Lung (tissue), 12 donors: ENCODE measurements around the gene STAT5A. TPM values are rescaled to one million over a fixed set of nuclear protein-coding genes. Genes with fewer than 3 reads are reported as not detected.

Experiments
- ATAC-seq: fragments of 200-7000 bp; cut with Tn5 transposase; one replicate; pipeline ENCODE4 v1.9.1; 2020; ENCODE audit warnings: moderate number of reproducible peaks; ENCODE audit not compliant: insufficient read depth, low FRiP score
- DNase-seq, 3 donors: peaks; one replicate each; pipeline ENCODE4 v3.0.0-alpha.2; 2013 to 2017
- H3K27ac ChIP-seq, 2 donors: one replicate each; pipeline ENCODE4 v1.5.1; 2013; ENCODE audit warnings: mild to moderate bottlenecking in 2 of 2, moderate library complexity in 2 of 2, control low read depth in 1 of 2, inconsistent platforms in 1 of 2, low read depth in 1 of 2, low read length in 1 of 2
- H3K27me3 ChIP-seq, 3 donors: one replicate each; pipeline ENCODE4 v1.5.1; 2013; ENCODE audit warnings: low read length in 2 of 3; ENCODE audit not compliant: control insufficient read depth in 3 of 3, insufficient read depth in 3 of 3
- H3K36me3 ChIP-seq, 4 donors: one replicate each; pipeline ENCODE4 v1.5.1; 2013; ENCODE audit warnings: low read length in 4 of 4, mild to moderate bottlenecking in 1 of 4, moderate library complexity in 1 of 4; ENCODE audit not compliant: control insufficient read depth in 4 of 4, insufficient read depth in 4 of 4
- H3K4me1 ChIP-seq, 5 donors: one replicate each; pipeline ENCODE4 v1.5.1; 2013; ENCODE audit warnings: low read length in 5 of 5, mild to moderate bottlenecking in 2 of 5, moderate library complexity in 1 of 5; ENCODE audit not compliant: control insufficient read depth in 5 of 5, insufficient read depth in 5 of 5
- H3K4me3 ChIP-seq: one replicate; pipeline ENCODE4 v1.5.1; 2013; ENCODE audit warnings: mild to moderate bottlenecking, control low read depth, moderate library complexity
- H3K9ac ChIP-seq, 2 donors: one replicate each; pipeline ENCODE4 v1.5.1; 2013; ENCODE audit warnings: low read length in 2 of 2, control low read depth in 1 of 2; ENCODE audit not compliant: insufficient read depth in 1 of 2
- H3K9me3 ChIP-seq, 4 donors: one replicate each; pipeline ENCODE4 v1.5.1; 2013; ENCODE audit warnings: low read length in 3 of 4, mild to moderate bottlenecking in 1 of 4, moderate library complexity in 1 of 4; ENCODE audit not compliant: control insufficient read depth in 4 of 4, insufficient read depth in 3 of 4
- CTCF ChIP-seq: IDR thresholded peaks from 2 replicates; pipeline ENCODE4 v1.5.1; 2012; ENCODE audit warnings: mild to moderate bottlenecking; ENCODE audit errors: control extremely low read depth, extremely low read depth
- WGBS, 2 donors: extraction: QIAGEN DNeasy Blood & Tissue Kit; methylation state at CpG; one replicate each; pipeline ENCODE4 v1.1.7; 2013; 5-methylcytosine and 5-hydroxymethylcytosine counted together
- polyA plus RNA-seq, 2 donors: library from polyadenylated mRNA; stranded (reverse); fragments of 200-250 nt; gene quantifications; one replicate each; pipeline ENCODE4 v1.2.1, GENCODE V29; 2013
- total RNA-seq, 2 donors: library from RNA; depleted of rRNA in 1 of 2; stranded (reverse); fragments of >200 nt in 1 of 2; gene quantifications; one replicate each; pipeline ENCODE4 v1.2.1, GENCODE V29; 2014 to 2021
- donor health status: control.
- donor health status: control.
- donor health status: Bipolar disorder and iron deficiency.
- donor health status: healthy.
- donor health status: DM: yes; HTN: yes; CAD: no.

STAT5A gene
- total and polyA plus RNA-seq, 4 donors: 16.4 to 52.0 (median 31.8) TPM

- ATAC-seq (no peak), DNase-seq (peak in 1 of 3 donors; percentile 11)
- H3K4me1 ChIP-seq: no peaks in the 10 kb centered on the region
- no peak for TF ChIP-seq CTCF
- H3K9ac ChIP-seq: no peak overlapping the region
- WGBS, 2 donors: 87 to 93% methylated on average over 3 of the region's 3 CpGs
- no peaks in the 10 kb centered on the region for H3K9me3 ChIP-seq
- peaks cover 29 to 60% (median 52%) of the 10 kb centered on the region in 4 donors for H3K36me3 ChIP-seq
- H3K27ac ChIP-seq: no peak overlapping the region
- no peaks in the 10 kb centered on the region for H3K27me3 ChIP-seq
- no peak overlapping the region for H3K4me3 ChIP-seq
These were observed 46.4 kb downstream of the STAT5A start for GRCh38 chr17:42334677-42335076.

GRCh38 chr17:42337442-42337841 lies 49.1 kb downstream of the STAT5A start:
- Histone ChIP-seq H3K9me3 (no peaks in the 10 kb centered on the region), H3K4me1 (peaks cover 0 to 5% (median 0%) of the 10 kb centered on the region in 5 donors), H3K36me3 (peaks cover 29 to 60% (median 51%) of the 10 kb centered on the region in 4 donors), H3K4me3 (no peak overlapping the region), H3K27me3 (no peaks in the 10 kb centered on the region), H3K27ac (no peak overlapping the region), H3K9ac (no peak overlapping the region)
- DNase-seq (no peak), ATAC-seq (no peak)
- no peak for TF ChIP-seq CTCF
- WGBS, 2 donors: 58 to 68% methylated on average over 15 of the region's 15 CpGs

GRCh38 chr17:42338427-42338985 lies 50.2 kb downstream of the STAT5A start:
- Histone ChIP-seq H3K36me3 (peaks cover 27 to 53% (median 47%) of the 10 kb centered on the region in 4 donors), H3K9ac (no peak overlapping the region), H3K9me3 (no peaks in the 10 kb centered on the region), H3K4me1 (peaks cover 0 to 5% (median 0%) of the 10 kb centered on the region in 5 donors), H3K27me3 (no peaks in the 10 kb centered on the region), H3K27ac (no peak overlapping the region), H3K4me3 (no peak overlapping the region)
- no peak for TF ChIP-seq CTCF
- WGBS, 2 donors: 85 to 87% methylated on average over 4 of the region's 4 CpGs
- ATAC-seq (no peak), DNase-seq (no peak)

- no peak for ATAC-seq
- no peak for DNase-seq
- 87 to 91% methylated on average over 5 of the region's 5 CpGs for WGBS, 2 donors
- Histone ChIP-seq H3K27me3 (no peaks in the 10 kb centered on the region), H3K36me3 (peaks cover 23 to 50% (median 45%) of the 10 kb centered on the region in 4 donors), H3K27ac (no peak overlapping the region), H3K4me3 (no peak overlapping the region), H3K9ac (no peak overlapping the region), H3K9me3 (no peaks in the 10 kb centered on the region), H3K4me1 (peaks cover 0 to 5% (median 0%) of the 10 kb centered on the region in 5 donors)
- no peak for TF ChIP-seq CTCF
These were observed 50.9 kb downstream of the STAT5A start for GRCh38 chr17:42339221-42339620.
